MG63 (cell line): ENCODE data around the gene RBM33. TPM values are rescaled to one million over a fixed set of nuclear protein-coding genes. Genes with fewer than 3 reads are reported as not detected.

ENCODE experiments used
- DNase-seq: peaks from one replicate; pipeline ENCODE4 v3.0.0-alpha.2; 2020
- H3K27me3 ChIP-seq: fragments of 250-450 bp; sonication (Bioruptor Pico); 2 replicates; pipeline ENCODE4 v1.5.1; 2020; ENCODE audit warnings: mild to moderate bottlenecking, moderate library complexity
- H3K36me3 ChIP-seq: fragments of 250-450 bp; sonication (Bioruptor Pico); 2 replicates; pipeline ENCODE4 v1.5.1; 2020; ENCODE audit warnings: mild to moderate bottlenecking, moderate library complexity
- H3K4me3 ChIP-seq: fragments of 250-450 bp; sonication (Bioruptor Pico); 2 replicates; pipeline ENCODE4 v1.5.1; 2020; ENCODE audit warnings: mild to moderate bottlenecking, moderate library complexity
- H3K9me3 ChIP-seq: fragments of 250-450 bp; sonication (Bioruptor Pico); 2 replicates; pipeline ENCODE4 v1.5.1; 2020; ENCODE audit warnings: mild to moderate bottlenecking, moderate library complexity
- total RNA-seq: library from RNA; depleted of rRNA; stranded (reverse); fragments of >200 nt; shearing (Covaris generic); gene quantifications from 2 replicates; pipeline ENCODE4 v1.2.3, GENCODE V29; 2014; ENCODE audit warnings: low replicate concordance

The RBM33 gene
- total RNA-seq, 1 experiment from 2014 or later, result 7.6 TPM

- no peaks in the 10 kb centered on the region for H3K27me3 ChIP-seq
- peak; percentile 38 for DNase-seq
- no peaks in the 10 kb centered on the region for H3K9me3 ChIP-seq
- no peak overlapping the region for H3K4me3 ChIP-seq
- peaks cover 9% of the 10 kb centered on the region for H3K36me3 ChIP-seq
Observed at GRCh38 chr7:155738652-155739537, 94.4 kb downstream of the RBM33 start.

GRCh38 chr7:155739538-155740143 lies 95.2 kb downstream of the RBM33 start:
- H3K27me3 ChIP-seq, result no peaks in the 10 kb centered on the region
- H3K36me3 ChIP-seq, result peaks cover 9% of the 10 kb centered on the region
- no peaks in the 10 kb centered on the region for H3K9me3 ChIP-seq
- DNase-seq, result no peak
- no peak overlapping the region for H3K4me3 ChIP-seq

GRCh38 chr7:155741082-155741481 lies 96.6 kb downstream of the RBM33 start:
- H3K27me3 ChIP-seq, result no peaks in the 10 kb centered on the region
- no peak for DNase-seq
- H3K36me3 ChIP-seq, result peaks cover 9% of the 10 kb centered on the region
- H3K9me3 ChIP-seq, result no peaks in the 10 kb centered on the region
- H3K4me3 ChIP-seq, result no peak overlapping the region

- no peaks in the 10 kb centered on the region for H3K27me3 ChIP-seq
- H3K4me3 ChIP-seq, result no peak overlapping the region
- H3K9me3 ChIP-seq, result no peaks in the 10 kb centered on the region
- no peak for DNase-seq
- H3K36me3 ChIP-seq, result peaks cover 9% of the 10 kb centered on the region
Observed at GRCh38 chr7:155741805-155742204, 97.3 kb downstream of the RBM33 start.

- Histone ChIP-seq H3K4me3 (no peak overlapping the region), H3K27me3 (no peaks in the 10 kb centered on the region), H3K36me3 (peaks cover 9% of the 10 kb centered on the region), H3K9me3 (no peaks in the 10 kb centered on the region)
- no peak for DNase-seq
Observed at GRCh38 chr7:155743177-155743576, 98.7 kb downstream of the RBM33 start.

- Histone ChIP-seq H3K9me3 (no peaks in the 10 kb centered on the region), H3K4me3 (no peak overlapping the region), H3K27me3 (no peaks in the 10 kb centered on the region), H3K36me3 (peaks cover 2% of the 10 kb centered on the region)
- DNase-seq, result no peak
Observed at GRCh38 chr7:155744971-155745683, 100.7 kb downstream of the RBM33 start.

GRCh38 chr7:155745737-155746136 lies 101.3 kb downstream of the RBM33 start:
- Histone ChIP-seq H3K36me3 (no peaks in the 10 kb centered on the region; the same call in none of the 2 replicates), H3K9me3 (no peaks in the 10 kb centered on the region), H3K27me3 (no peaks in the 10 kb centered on the region), H3K4me3 (no peak overlapping the region)
- no peak for DNase-seq

- Histone ChIP-seq H3K36me3 (no peaks in the 10 kb centered on the region; the same call in none of the 2 replicates), H3K27me3 (no peaks in the 10 kb centered on the region), H3K4me3 (no peak overlapping the region), H3K9me3 (no peaks in the 10 kb centered on the region)
- DNase-seq, result no peak
Observed at GRCh38 chr7:155746188-155746587, 101.7 kb downstream of the RBM33 start.

GRCh38 chr7:155747209-155747608 lies 102.7 kb downstream of the RBM33 start:
- Histone ChIP-seq H3K36me3 (no peaks in the 10 kb centered on the region; the same call in none of the 2 replicates), H3K27me3 (no peaks in the 10 kb centered on the region), H3K9me3 (no peaks in the 10 kb centered on the region), H3K4me3 (no peak overlapping the region)
- no peak for DNase-seq

GRCh38 chr7:155749578-155749977 lies 105.1 kb downstream of the RBM33 start:
- H3K9me3 ChIP-seq, result no peaks in the 10 kb centered on the region
- no peaks in the 10 kb centered on the region for H3K27me3 ChIP-seq
- no peak for DNase-seq
- H3K4me3 ChIP-seq, result no peak overlapping the region
- H3K36me3 ChIP-seq, result no peaks in the 10 kb centered on the region; the same call in none of the 2 replicates

- H3K9me3 ChIP-seq, result no peaks in the 10 kb centered on the region
- no peak for DNase-seq
- H3K36me3 ChIP-seq, result no peaks in the 10 kb centered on the region; the same call in none of the 2 replicates
- no peak overlapping the region for H3K4me3 ChIP-seq
- H3K27me3 ChIP-seq, result no peaks in the 10 kb centered on the region
Observed at GRCh38 chr7:155750255-155751125, 106.0 kb downstream of the RBM33 start.

GRCh38 chr7:155751409-155751808 lies 106.9 kb downstream of the RBM33 start:
- H3K27me3 ChIP-seq, result no peaks in the 10 kb centered on the region
- no peak overlapping the region for H3K4me3 ChIP-seq
- H3K36me3 ChIP-seq, result no peaks in the 10 kb centered on the region; the same call in 1 of the 2 replicates
- DNase-seq, result no peak
- no peaks in the 10 kb centered on the region for H3K9me3 ChIP-seq

- Histone ChIP-seq H3K4me3 (no peak overlapping the region), H3K27me3 (no peaks in the 10 kb centered on the region), H3K36me3 (no peaks in the 10 kb centered on the region)
Observed at GRCh38 chr7:155752756-155753445, 108.4 kb downstream of the RBM33 start.

GRCh38 chr7:155753446-155753965 lies 109.0 kb downstream of the RBM33 start:
- H3K36me3 ChIP-seq, result no peaks in the 10 kb centered on the region
- no peak overlapping the region for H3K4me3 ChIP-seq
- no peaks in the 10 kb centered on the region for H3K27me3 ChIP-seq
- no peaks in the 10 kb centered on the region for H3K9me3 ChIP-seq
- no peak for DNase-seq

More at GRCh38 chr7:155752756-155753445, 108.4 kb downstream of the RBM33 start:
- H3K9me3 ChIP-seq, result no peaks in the 10 kb centered on the region
- DNase-seq, result no peak

GRCh38 chr7:155754165-155754564 lies 109.7 kb downstream of the RBM33 start:
- Histone ChIP-seq H3K9me3 (no peaks in the 10 kb centered on the region), H3K4me3 (no peak overlapping the region), H3K27me3 (no peaks in the 10 kb centered on the region), H3K36me3 (no peaks in the 10 kb centered on the region)
- no peak for DNase-seq
